ENCODE measurements around the gene MRC1. TPM values are rescaled to one million over a fixed set of nuclear protein-coding genes. Genes with fewer than 3 reads are reported as not detected.

Gene MRC1
- total RNA-seq, 1 experiment from 2014 or later, result 0.37 TPM

GRCh38 chr10:17820943-17821342 is 11.8 kb downstream of the MRC1 start:
- no peak overlapping the region for H3K27ac ChIP-seq (ENCODE audit: low read depth, low read length)

DNA sequence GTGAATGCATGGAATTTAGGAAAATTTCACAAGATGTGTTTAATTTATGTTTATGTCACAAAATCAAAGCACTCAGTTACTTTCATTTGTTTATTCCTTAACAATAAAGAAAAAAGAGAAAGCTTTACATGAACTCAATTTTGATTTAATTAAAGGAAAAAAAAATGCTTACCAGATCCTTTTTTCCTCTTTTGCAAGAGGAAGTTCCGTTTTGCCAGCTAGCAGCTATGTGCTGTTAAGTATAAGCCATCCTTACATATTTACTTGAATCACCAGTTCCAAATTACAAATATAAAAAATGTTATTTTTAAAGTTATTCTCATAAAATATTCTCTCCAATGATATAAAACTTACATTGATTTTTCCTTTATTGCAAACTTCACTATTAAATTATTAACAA is 12.7 kb downstream of the MRC1 start:
- H2AFZ ChIP-seq (ENCODE audit: low read depth, low read length, poor library complexity, severe bottlenecking), result no peak overlapping the region
- no peak overlapping the region for H3K27ac ChIP-seq (ENCODE audit: low read depth, low read length)
- no peaks in the 10 kb centered on the region for H3K4me1 ChIP-seq (ENCODE audit: control insufficient read depth in 1 of 2, insufficient read depth in 2 of 2, low read length in 2 of 2)
- no peak for TF ChIP-seq EZH2phosphoT487 (IDR thresholded peaks at IDR 0.05; ENCODE audit: borderline replicate concordance)
- no peak for TF ChIP-seq ZNF274 (IDR thresholded peaks at IDR 0.05; ENCODE audit: low read depth, low read length)
- no peak for TF ChIP-seq POLR2A (IDR thresholded peaks at IDR 0.05; ENCODE audit: borderline replicate concordance, extremely low read depth, insufficient read depth, insufficient read length)
- no peak for TF ChIP-seq POLR2AphosphoS5 (IDR thresholded peaks at IDR 0.05; ENCODE audit: low read depth, low read length)
- TF ChIP-seq RAD21 (IDR thresholded peaks at IDR 0.05; ENCODE audit: low read depth), result no peak
- no peak for TF ChIP-seq FOSL1 (IDR thresholded peaks at IDR 0.05; ENCODE audit: low read depth)
- TF ChIP-seq JUND (IDR thresholded peaks at IDR 0.05), result no peak
- no peak for TF ChIP-seq TCF7L2 (IDR thresholded peaks at IDR 0.05; ENCODE audit: borderline replicate concordance, extremely low read depth, insufficient read depth, insufficient read length)
- TF ChIP-seq ZFX (IDR thresholded peaks at IDR 0.05), result no peak
- no peak for TF ChIP-seq SP1 (IDR thresholded peaks at IDR 0.05; ENCODE audit: low read depth)
- TF ChIP-seq EZH2 (IDR thresholded peaks at IDR 0.05), result no peak
- no peak for TF ChIP-seq CEBPB (IDR thresholded peaks at IDR 0.05; ENCODE audit: low read depth)
- no peak for TF ChIP-seq CTCF (IDR thresholded peaks at IDR 0.05 in 2 of 3, conservative IDR thresholded peaks at IDR 0.05 in 1 of 3; ENCODE audit: borderline replicate concordance in 1 of 3, insufficient read depth in 1 of 3, low read depth in 2 of 3, low read length in 2 of 3)
- TF ChIP-seq SRF (IDR thresholded peaks at IDR 0.05; ENCODE audit: low read depth), result no peak
- no peak for TF ChIP-seq EGR1 (IDR thresholded peaks at IDR 0.05; ENCODE audit: low read depth)
- no peak for TF ChIP-seq ZBTB33 (IDR thresholded peaks at IDR 0.05; ENCODE audit: extremely low read depth, insufficient replicate concordance, low read length)
- no peak for TF ChIP-seq YY1 (IDR thresholded peaks at IDR 0.05; ENCODE audit: extremely low read depth, insufficient replicate concordance, low read depth, low read length)
- no peak for TF ChIP-seq CBX3 (IDR thresholded peaks at IDR 0.05; ENCODE audit: low read depth)
- TF ChIP-seq, protein P1, sequence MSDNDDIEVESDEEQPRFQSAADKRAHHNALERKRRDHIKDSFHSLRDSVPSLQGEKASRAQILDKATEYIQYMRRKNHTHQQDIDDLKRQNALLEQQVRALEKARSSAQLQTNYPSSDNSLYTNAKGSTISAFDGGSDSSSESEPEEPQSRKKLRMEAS (IDR thresholded peaks at IDR 0.05), result no peak
- no peak overlapping the region for H3K4me2 ChIP-seq (ENCODE audit: low read length)
- no peaks in the 10 kb centered on the region for H3K9me2 ChIP-seq (ENCODE audit: insufficient read depth)
- no peak overlapping the region for H3K4me3 ChIP-seq (replicated peaks in 1 of 2; ENCODE audit: low read depth in 1 of 2, low read length in 2 of 2)
- DNase-seq (ENCODE audit: low read depth, low spot score) (no peak), ATAC-seq (no peak)
- intact Hi-C loops (cut with micrococcal nuclease), result no loop called here
- H3K9ac ChIP-seq (ENCODE audit: low read length), result no peak overlapping the region
- CTCF ChIA-PET, result interaction anchor here (0.9 kb wide), 1 partner anchor 395 kb away, joined by 3 read pairs; no protein-coding TSS in a partner anchor
- RAD21 ChIA-PET (ENCODE audit: low non-redundant PET in 1 of 2, low total read pairs in 2 of 2, uncharacterized antibody in 2 of 2, unreplicated experiment in 2 of 2), result no interaction called here
- no peaks in the 10 kb centered on the region for H3K9me3 ChIP-seq (ENCODE audit: control insufficient read depth in 1 of 2, insufficient read depth in 1 of 2, low read depth in 1 of 2, low read length in 2 of 2)
- H3K36me3 ChIP-seq (ENCODE audit: control insufficient read depth in 1 of 2, insufficient read depth in 2 of 2, low read length in 2 of 2), result no peaks in the 10 kb centered on the region
- BruUV-seq (replicated peaks), result no TSS peak
- 0 out of 2 replicates have a peak, but pooled peaks cover 5% of the 10 kb centered on the region for H3K27me3 ChIP-seq (ENCODE audit: insufficient read depth, low read length)
- no peaks in the 10 kb centered on the region for H3K79me2 ChIP-seq (ENCODE audit: insufficient read depth, low read length)
- H4K20me1 ChIP-seq (ENCODE audit: insufficient read depth), result no peaks in the 10 kb centered on the region
- POLR2A ChIA-PET, result no interaction called here

More at GRCh38 chr10:17820943-17821342, 11.8 kb downstream of the MRC1 start:
- DNase-seq (ENCODE audit: low read depth, low spot score) (no peak), ATAC-seq (no peak)
- H3K9me3 ChIP-seq (ENCODE audit: control insufficient read depth in 1 of 2, insufficient read depth in 1 of 2, low read depth in 1 of 2, low read length in 2 of 2), result no peaks in the 10 kb centered on the region
- H3K4me2 ChIP-seq (ENCODE audit: low read length), result no peak overlapping the region
- no peaks in the 10 kb centered on the region for H4K20me1 ChIP-seq (ENCODE audit: insufficient read depth)
- no peaks in the 10 kb centered on the region for H3K4me1 ChIP-seq (ENCODE audit: control insufficient read depth in 1 of 2, insufficient read depth in 2 of 2, low read length in 2 of 2)
- H3K27me3 ChIP-seq (ENCODE audit: insufficient read depth, low read length), result 0 out of 2 replicates have a peak, but pooled peaks cover 5% of the 10 kb centered on the region
- H3K36me3 ChIP-seq (ENCODE audit: control insufficient read depth in 1 of 2, insufficient read depth in 2 of 2, low read length in 2 of 2), result no peaks in the 10 kb centered on the region
- no TSS peak for BruUV-seq (replicated peaks)
- RAD21 ChIA-PET (ENCODE audit: low non-redundant PET in 1 of 2, low total read pairs in 2 of 2, uncharacterized antibody in 2 of 2, unreplicated experiment in 2 of 2), result no interaction called here
- H3K9ac ChIP-seq (ENCODE audit: low read length), result no peak overlapping the region
- no peak overlapping the region for H2AFZ ChIP-seq (ENCODE audit: low read depth, low read length, poor library complexity, severe bottlenecking)
- intact Hi-C loops (cut with micrococcal nuclease), result no loop called here
- POLR2A ChIA-PET, result no interaction called here
- no peak for TF ChIP-seq ELF1 (IDR thresholded peaks at IDR 0.05; ENCODE audit: borderline replicate concordance, low read depth)
- TF ChIP-seq TCF7L2 (IDR thresholded peaks at IDR 0.05; ENCODE audit: borderline replicate concordance, extremely low read depth, insufficient read depth, insufficient read length), result no peak
- no peaks in the 10 kb centered on the region for H3K79me2 ChIP-seq (ENCODE audit: insufficient read depth, low read length)
- CTCF ChIA-PET, result no interaction called here
- no peaks in the 10 kb centered on the region for H3K9me2 ChIP-seq (ENCODE audit: insufficient read depth)
- no peak overlapping the region for H3K4me3 ChIP-seq (replicated peaks in 1 of 2; ENCODE audit: low read depth in 1 of 2, low read length in 2 of 2)

Measured in HCT116 (cell line).